C1 segment of cervical spinal cord (tissue), 14 donors: ENCODE data around the gene IRF2BP1.
A peak's percentile ranks its signal among the peaks of the same experiment; 100 is the strongest.

Source experiments
- DNase-seq, 14 donors: peaks; one replicate each; lab custom pipeline; 2025; lab: John Stamatoyannopoulos, UW

Gene IRF2BP1

GRCh38 chr19:45863335-45863839 lies 22.6 kb downstream of the IRF2BP1 start:
- no peak for DNase-seq

- peak; percentile 87 to 98 (median 97) for DNase-seq
These were observed 23.2 kb downstream of the IRF2BP1 start, which contains the start of gene SYMPK for GRCh38 chr19:45862564-45863334. Gene SYMPK, minus strand, starts transcription at chr19:45863147. Its CDS starts 8,652 bp downstream, at chr19:45854495.

- DNase-seq: peak in 1 of 14 donors; percentile 48
These were observed 23.7 kb downstream of the IRF2BP1 start for GRCh38 chr19:45862271-45862563.

DNA sequence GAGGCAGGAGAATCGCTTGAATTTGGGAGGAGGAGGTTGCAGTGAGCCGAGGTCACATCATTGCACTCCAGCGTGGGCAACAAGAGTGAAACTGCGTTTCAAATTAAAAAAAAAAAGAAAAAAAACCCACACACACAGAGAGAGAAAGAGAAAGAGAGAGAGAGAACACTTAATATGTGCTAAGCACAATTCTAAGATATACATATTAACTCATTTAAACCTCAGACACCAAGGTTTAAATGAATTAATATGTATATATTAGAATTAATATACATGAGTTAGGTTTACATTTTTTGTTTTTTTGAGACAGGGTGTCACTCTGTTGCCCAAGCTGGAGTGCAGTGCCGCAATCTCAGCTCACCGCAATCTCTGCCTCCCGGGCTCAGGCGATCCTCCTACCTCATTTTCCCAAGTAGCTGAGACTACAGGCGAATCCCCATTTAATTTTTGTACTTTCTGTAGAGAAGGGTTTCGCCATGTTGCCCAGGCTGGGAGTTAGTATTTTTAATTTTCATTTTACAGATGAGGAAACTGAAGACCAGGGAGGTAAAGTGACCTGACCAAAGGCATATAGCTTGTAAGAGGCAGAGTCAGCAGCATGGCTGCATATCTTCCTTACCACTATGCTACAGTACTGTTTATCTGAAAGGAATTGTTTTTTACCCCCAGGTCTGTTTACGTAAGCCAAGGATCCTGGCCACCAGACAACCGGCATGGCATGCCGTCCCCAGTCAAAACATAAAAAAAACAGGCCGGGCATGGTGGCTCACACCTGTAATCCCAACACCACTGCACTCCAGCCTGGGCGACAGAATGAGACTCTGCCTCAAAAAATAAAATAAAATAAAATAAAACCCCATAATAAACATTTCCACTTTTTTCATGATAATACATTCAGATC lies 25.3 kb downstream of the IRF2BP1 start:
- DNase-seq: no peak

DNA sequence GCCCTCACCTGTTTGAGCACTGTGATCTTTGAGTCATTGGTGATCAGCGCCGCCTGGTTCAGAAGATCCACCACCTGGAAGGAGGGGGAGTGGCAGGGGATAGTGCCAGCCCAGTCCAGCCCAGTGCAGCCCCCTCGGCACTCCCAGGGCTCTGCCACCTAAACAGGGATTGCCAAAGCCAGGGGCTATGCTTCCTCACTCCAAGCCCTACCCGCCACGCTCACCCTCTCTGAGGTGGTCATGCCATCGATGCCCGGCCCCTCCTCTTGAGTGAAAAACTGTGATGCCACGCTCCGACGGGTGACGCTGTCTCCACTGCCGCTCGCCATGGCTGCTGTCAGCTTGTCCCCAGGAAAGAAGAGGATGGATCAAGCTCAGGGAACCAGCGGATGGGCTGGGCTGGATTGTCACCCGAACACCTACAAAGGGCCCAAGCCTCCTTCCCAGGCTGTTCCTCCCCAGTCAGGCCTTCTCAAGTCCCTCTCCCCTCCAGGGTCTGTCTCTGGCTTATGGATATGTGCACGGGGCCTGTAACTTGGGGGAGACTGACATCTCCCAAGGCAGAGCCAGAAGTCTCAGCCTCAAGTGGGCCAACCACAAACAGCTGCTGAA lies 31.7 kb downstream of the IRF2BP1 start:
- DNase-seq: no peak

DNA sequence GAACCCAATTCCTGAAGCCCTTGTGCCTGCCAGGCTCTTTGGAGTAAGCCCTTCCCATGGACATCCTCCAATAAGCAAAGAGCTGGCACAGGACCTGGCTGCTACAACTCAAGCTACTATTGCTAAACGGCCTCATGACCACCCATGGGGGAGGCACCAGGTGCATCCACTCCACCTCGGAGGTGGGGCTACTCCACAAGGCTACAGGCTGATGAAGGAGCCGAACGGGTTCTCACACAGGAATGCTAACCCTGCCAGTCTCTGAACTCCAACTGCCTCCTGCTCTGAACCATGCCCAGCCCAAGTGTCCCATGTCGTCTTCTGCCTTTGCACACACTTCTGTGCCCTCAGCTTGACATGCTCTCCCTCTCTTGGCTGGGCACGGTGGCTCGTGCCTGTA lies 33.0 kb downstream of the IRF2BP1 start:
- DNase-seq: no peak

DNA sequence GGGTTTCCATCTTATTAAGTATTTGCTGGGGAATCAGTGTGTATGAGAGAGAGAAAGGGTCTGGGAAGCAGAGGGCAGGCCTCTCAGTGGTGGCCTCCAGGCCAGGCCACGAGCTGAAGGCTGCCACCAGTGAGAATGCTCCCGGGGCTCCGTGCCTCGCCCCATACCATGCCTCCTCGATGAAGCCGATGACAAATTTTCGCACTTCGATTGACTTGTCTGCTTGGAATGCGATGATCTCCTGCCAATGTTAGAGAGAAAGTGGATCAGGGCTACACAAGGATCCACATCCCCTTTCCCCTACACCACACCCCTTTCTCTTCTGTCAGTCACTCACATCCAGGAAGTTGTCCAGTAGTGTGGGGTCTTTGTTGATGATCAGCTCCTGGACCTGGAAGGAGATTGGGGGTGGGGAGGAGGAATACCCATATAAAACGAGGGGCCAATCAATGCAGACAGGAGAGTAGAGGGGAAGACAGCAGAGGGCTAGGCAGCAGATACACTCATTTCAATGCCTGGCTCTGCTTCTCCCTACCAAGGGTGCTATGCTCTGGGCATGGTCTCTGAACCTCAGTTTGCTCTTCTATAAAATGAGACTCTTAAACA lies 33.7 kb downstream of the IRF2BP1 start:
- DNase-seq: no peak

DNA sequence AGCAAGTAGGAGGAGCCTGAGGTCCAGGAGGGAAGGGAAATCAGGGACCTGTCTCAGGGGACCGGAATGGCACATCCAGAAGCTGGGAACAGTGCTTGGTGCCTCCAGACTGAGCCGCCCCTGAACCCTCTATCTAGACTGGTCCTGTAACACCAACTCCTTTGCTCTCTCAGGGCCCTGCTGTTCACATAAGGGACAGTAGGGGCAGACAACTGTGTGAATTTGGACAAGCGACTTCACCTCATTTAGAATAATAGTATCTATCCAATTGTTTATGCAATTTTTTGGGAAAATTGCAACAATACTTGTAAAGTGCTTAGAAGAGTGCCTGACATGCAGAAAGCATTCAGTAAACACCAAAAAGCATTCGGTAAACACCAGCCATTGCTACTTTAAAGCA lies 37.0 kb downstream of the IRF2BP1 start:
- no peak for DNase-seq

- no peak for DNase-seq
These were observed 38.3 kb downstream of the IRF2BP1 start for GRCh38 chr19:45847663-45848062.

- no peak for DNase-seq
These were observed 43.7 kb downstream of the IRF2BP1 start for GRCh38 chr19:45842198-45842597.

DNA sequence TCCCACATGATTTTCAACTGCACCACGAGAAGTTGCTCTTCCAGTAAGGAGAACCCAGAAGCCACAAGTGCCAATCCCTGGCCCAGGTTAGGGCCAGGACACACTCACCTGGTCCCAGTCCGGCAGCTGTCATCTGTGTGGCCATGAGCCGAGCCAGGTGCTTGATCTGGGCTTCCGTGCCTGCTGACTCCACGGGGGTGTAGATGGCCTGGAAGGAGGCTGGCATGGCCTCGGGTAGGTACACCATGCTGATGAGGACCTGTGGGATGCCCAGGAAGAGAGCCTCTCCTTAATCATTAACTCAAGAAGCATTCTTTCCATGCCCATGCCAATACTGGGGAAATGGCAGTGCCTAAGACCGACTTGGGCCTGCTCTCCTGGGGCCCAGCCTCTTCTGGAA lies 51.0 kb downstream of the IRF2BP1 start:
- no peak for DNase-seq
